PC-3 (cell line): ENCODE results near the gene CBX6.

Experiments
- EZH2 ChIP-seq: fragments of 300-600 bp; sonication (generic); IDR thresholded peaks from one replicate; pipeline ENCODE4 v1.6.1; 2017; ENCODE audit warnings: antibody characterized with exemption, mild to moderate bottlenecking, low read length; ENCODE audit not compliant: unreplicated experiment
- EZH2phosphoT487 ChIP-seq: fragments of 300-600 bp; sonication (generic); IDR thresholded peaks from 2 replicates; pipeline ENCODE4 v1.6.1; 2018; ENCODE audit warnings: mild to moderate bottlenecking, antibody characterized with exemption, low read length, borderline replicate concordance
- TF ChIP-seq, protein P1 (sequence below): fragments of 300-600 bp; sonication (generic); conservative IDR thresholded peaks from 2 replicates; pipeline ENCODE4 v1.5.1; 2017; ENCODE audit warnings: antibody characterized with exemption, low read depth, mild to moderate bottlenecking, low read length

DNA sequence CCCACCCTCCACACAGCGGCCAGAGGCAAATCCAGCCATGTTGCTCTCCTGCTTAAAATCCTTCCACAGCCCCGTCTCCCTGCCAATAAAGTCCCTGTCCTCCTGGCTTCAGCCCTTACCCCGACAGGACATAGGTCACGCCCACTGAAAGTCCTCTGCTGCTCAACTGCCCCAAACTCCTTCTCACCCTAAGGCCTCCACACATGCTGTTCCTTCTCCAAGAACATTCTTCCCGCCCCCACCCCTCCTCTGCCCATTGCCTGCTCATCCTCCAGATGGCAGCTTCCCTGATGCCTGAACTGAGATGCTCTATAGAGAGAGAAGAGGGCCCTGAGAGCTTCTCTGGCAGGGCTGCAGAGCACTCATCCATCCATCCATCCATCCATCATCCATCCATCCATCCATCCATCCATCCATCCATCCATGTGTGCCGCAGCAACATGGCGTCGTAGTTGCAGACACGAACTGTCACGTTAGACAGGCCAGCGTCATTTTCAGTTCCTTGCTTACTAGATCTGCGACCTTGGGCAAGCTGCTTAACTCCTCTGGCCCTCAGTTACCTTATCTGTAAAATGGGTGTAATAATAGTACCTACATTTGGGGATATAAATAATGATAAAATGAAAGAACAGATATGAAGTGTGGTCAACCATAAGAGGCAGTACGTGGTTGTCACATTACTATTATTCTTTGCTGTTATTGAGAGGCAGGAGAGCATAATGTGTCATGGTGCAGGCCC lies 37.6 kb downstream of the CBX6 start:
- TF ChIP-seq, protein P1, sequence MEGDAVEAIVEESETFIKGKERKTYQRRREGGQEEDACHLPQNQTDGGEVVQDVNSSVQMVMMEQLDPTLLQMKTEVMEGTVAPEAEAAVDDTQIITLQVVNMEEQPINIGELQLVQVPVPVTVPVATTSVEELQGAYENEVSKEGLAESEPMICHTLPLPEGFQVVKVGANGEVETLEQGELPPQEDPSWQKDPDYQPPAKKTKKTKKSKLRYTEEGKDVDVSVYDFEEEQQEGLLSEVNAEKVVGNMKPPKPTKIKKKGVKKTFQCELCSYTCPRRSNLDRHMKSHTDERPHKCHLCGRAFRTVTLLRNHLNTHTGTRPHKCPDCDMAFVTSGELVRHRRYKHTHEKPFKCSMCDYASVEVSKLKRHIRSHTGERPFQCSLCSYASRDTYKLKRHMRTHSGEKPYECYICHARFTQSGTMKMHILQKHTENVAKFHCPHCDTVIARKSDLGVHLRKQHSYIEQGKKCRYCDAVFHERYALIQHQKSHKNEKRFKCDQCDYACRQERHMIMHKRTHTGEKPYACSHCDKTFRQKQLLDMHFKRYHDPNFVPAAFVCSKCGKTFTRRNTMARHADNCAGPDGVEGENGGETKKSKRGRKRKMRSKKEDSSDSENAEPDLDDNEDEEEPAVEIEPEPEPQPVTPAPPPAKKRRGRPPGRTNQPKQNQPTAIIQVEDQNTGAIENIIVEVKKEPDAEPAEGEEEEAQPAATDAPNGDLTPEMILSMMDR: no peak
- TF ChIP-seq EZH2phosphoT487: no peak
- TF ChIP-seq EZH2: no peak
